BE2C (cell line): ENCODE results near the gene B9D1.

Experiments
- DNase-seq: peaks from one replicate; pipeline ENCODE4 v3.0.0-alpha.2; 2020
- H3K27me3 ChIP-seq: fragments of 250-450 bp; sonication (Bioruptor Pico); 2 replicates; pipeline ENCODE4 v1.5.1; 2020; ENCODE audit warnings: mild to moderate bottlenecking
- H3K36me3 ChIP-seq: fragments of 250-450 bp; sonication (Bioruptor Pico); 2 replicates; pipeline ENCODE4 v1.5.1; 2020; ENCODE audit warnings: mild to moderate bottlenecking
- H3K4me1 ChIP-seq: fragments of 250-450 bp; sonication (Bioruptor Pico); 2 replicates; pipeline ENCODE4 v1.5.1; 2020
- H3K4me3 ChIP-seq: 2 replicates; pipeline ENCODE4 v1.5.1; 2011; ENCODE audit warnings: low read depth, low read length
- H3K9me3 ChIP-seq: fragments of 250-450 bp; sonication (Bioruptor Pico); 2 replicates; pipeline ENCODE4 v1.5.1; 2020
- TF ChIP-seq, protein P1 (sequence below): IDR thresholded peaks from 2 replicates; pipeline ENCODE4 v1.5.1; 2012; ENCODE audit warnings: mild to moderate bottlenecking, low read depth, low read length

B9D1 gene

DNA sequence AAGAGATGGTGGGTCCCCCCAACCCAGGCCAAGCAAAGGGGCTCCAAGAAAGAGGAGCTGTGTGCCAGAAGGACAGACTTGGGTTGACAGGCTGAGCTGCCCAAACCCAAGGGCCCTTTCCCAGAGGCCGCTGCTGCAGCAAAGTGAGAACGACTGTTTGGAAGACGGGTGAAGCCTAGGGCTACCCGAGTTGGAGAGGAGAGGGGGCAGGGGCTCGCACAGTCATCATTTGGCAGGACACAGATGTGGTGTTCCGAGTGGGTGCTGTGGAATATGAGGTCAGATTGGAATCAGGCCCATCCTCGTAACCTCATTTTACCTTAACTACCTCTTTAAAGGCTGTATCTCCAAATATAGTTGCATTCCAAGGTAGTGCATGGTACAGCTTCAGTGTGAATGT, 29.8 kb upstream of the B9D1 start:
- Histone ChIP-seq H3K4me3 (no peak overlapping the region), H3K4me1 (no peaks in the 10 kb centered on the region), H3K27me3 (no peaks in the 10 kb centered on the region), H3K36me3 (no peaks in the 10 kb centered on the region), H3K9me3 (no peaks in the 10 kb centered on the region)
- TF ChIP-seq, protein P1, sequence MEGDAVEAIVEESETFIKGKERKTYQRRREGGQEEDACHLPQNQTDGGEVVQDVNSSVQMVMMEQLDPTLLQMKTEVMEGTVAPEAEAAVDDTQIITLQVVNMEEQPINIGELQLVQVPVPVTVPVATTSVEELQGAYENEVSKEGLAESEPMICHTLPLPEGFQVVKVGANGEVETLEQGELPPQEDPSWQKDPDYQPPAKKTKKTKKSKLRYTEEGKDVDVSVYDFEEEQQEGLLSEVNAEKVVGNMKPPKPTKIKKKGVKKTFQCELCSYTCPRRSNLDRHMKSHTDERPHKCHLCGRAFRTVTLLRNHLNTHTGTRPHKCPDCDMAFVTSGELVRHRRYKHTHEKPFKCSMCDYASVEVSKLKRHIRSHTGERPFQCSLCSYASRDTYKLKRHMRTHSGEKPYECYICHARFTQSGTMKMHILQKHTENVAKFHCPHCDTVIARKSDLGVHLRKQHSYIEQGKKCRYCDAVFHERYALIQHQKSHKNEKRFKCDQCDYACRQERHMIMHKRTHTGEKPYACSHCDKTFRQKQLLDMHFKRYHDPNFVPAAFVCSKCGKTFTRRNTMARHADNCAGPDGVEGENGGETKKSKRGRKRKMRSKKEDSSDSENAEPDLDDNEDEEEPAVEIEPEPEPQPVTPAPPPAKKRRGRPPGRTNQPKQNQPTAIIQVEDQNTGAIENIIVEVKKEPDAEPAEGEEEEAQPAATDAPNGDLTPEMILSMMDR: no peak
- DNase-seq: no peak

DNA sequence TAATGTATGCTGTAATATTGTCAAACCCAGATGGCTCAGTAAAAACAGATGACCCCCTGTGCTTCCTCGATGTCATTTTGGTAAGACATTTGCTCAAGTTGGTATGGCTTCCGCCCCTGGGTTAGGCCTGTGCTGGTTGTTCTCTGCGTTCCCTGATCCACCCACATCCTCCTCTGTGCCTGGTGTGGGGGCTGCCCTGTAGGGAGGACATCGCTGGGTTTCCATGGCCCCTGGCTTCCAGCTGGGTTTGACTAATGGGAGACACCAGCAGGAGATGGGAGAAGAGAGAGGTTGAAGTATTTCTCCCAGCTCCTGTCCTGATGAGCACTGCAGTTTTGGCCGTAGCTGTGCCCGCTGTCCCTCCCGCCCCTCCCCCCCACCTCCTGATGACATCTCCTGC, 28.9 kb upstream of the B9D1 start:
- TF ChIP-seq, protein P1: no peak
- H3K36me3 ChIP-seq: no peaks in the 10 kb centered on the region
- H3K4me1 ChIP-seq: no peaks in the 10 kb centered on the region
- H3K9me3 ChIP-seq: no peaks in the 10 kb centered on the region
- no peaks in the 10 kb centered on the region for H3K27me3 ChIP-seq
- DNase-seq: no peak
- H3K4me3 ChIP-seq: no peak overlapping the region

GRCh38 chr17:19390951-19391350, 28.4 kb upstream of the B9D1 start:
- no peaks in the 10 kb centered on the region for H3K27me3 ChIP-seq
- no peak for DNase-seq
- TF ChIP-seq, protein P1: no peak
- H3K4me3 ChIP-seq: no peak overlapping the region
- H3K4me1 ChIP-seq: no peaks in the 10 kb centered on the region
- no peaks in the 10 kb centered on the region for H3K9me3 ChIP-seq
- no peaks in the 10 kb centered on the region for H3K36me3 ChIP-seq

- TF ChIP-seq, protein P1: no peak
- no peak for DNase-seq
- no peaks in the 10 kb centered on the region for H3K36me3 ChIP-seq
Measured at GRCh38 chr17:19388791-19389785, 26.6 kb upstream of the B9D1 start.

DNA sequence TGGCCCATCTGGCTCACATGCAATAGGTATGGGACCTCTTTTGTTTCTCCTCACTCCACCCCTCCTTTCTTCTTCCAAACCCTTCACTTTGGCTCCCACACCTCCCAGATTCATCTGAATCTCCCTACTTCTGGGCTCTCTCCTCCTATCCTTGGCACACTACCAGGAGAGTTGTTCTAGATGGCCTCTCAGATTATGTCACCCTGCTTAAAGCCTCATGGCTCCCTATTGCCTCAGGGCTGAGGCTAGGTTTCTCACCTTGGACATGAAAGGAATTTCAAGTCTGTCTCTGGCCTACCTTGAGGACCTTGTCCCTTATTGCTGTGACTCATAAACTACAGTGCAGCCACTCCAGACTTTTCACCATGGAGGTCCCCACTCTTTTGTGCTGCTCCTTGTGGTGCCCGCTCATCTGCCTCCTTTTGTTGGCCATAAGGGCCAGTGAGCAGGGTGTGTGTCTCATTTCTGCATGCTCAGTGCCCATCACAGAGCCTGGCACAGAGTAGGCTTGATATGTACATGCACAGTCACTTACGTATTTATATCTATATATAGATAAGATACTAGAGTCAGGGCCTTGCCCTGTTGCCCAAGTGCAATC, 25.5 kb upstream of the B9D1 start:
- Histone ChIP-seq H3K27me3 (no peaks in the 10 kb centered on the region), H3K9me3 (no peaks in the 10 kb centered on the region), H3K4me3 (no peak overlapping the region), H3K4me1 (no peaks in the 10 kb centered on the region), H3K36me3 (no peaks in the 10 kb centered on the region)
- TF ChIP-seq, protein P1: no peak
- no peak for DNase-seq

More at GRCh38 chr17:19388791-19389785, 26.6 kb upstream of the B9D1 start:
- Histone ChIP-seq H3K4me1 (no peaks in the 10 kb centered on the region), H3K27me3 (no peaks in the 10 kb centered on the region), H3K4me3 (no peak overlapping the region), H3K9me3 (no peaks in the 10 kb centered on the region)
